Measurements from ENCODE around the gene NUP93. TPM values are rescaled to one million over a fixed set of nuclear protein-coding genes. Genes with fewer than 3 reads are reported as not detected.

The NUP93 gene
- total RNA-seq, 3 donors from 2014 or later, result 29.4 to 48.8 (median 32.6) TPM

DNA sequence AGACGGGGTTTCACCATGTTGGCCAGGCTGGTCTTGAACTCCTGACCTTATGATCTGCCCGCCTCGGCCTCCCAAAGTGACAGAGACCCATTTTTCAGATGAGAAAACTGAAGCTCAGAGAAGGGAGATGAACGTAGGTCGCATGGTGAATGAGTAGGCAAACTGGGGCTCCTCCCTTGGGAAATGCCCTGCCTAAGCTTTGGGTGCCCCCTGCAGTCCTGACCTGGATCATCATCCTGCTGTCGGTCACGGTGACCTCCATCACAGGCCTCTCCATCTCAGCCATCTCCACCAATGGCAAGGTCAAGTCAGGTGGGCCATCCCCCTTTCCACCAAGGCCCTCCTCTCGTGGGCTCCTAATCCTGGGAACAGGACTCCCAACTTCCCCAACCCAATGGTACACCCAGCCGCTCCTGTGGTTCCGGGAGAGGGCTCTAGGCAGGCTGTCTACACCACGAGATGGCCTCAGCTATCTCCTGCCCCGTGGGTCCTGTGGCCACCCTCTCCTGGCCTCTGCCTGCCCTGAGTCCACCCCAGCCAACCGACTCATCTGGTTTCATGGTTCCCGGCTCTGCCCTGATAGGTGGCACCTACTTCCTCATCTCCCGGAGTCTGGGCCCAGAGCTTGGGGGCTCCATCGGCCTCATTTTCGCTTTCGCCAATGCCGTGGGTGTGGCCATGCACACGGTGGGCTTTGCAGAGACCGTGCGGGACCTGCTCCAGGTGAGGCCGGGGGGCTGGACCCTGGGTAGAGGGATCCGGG lies 139.8 kb downstream of the NUP93 start:
- Histone ChIP-seq H3K27ac (no peak overlapping the region), H3K4me3 (no peak overlapping the region), H3K36me3 (no peaks in the 10 kb centered on the region), H3K27me3 (no peaks in the 10 kb centered on the region), H3K4me1 (no peaks in the 10 kb centered on the region), H3K9me3 (no peaks in the 10 kb centered on the region)
- TF ChIP-seq POLR2AphosphoS5 (IDR thresholded peaks at IDR 0.05) (no peak), POLR2A (IDR thresholded peaks at IDR 0.05) (no peak)
- TF ChIP-seq, protein P1, sequence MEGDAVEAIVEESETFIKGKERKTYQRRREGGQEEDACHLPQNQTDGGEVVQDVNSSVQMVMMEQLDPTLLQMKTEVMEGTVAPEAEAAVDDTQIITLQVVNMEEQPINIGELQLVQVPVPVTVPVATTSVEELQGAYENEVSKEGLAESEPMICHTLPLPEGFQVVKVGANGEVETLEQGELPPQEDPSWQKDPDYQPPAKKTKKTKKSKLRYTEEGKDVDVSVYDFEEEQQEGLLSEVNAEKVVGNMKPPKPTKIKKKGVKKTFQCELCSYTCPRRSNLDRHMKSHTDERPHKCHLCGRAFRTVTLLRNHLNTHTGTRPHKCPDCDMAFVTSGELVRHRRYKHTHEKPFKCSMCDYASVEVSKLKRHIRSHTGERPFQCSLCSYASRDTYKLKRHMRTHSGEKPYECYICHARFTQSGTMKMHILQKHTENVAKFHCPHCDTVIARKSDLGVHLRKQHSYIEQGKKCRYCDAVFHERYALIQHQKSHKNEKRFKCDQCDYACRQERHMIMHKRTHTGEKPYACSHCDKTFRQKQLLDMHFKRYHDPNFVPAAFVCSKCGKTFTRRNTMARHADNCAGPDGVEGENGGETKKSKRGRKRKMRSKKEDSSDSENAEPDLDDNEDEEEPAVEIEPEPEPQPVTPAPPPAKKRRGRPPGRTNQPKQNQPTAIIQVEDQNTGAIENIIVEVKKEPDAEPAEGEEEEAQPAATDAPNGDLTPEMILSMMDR (IDR thresholded peaks at IDR 0.05), result no peak
- DNase-seq (ENCODE audit: low spot score in 2 of 2), result no peak
- intact Hi-C loops (cut with DNase I; ENCODE audit: low total_unique reads), result loop anchor here (2.0 kb wide), 1 partner anchor 61 kb away; no protein-coding TSS in a partner anchor

DNA sequence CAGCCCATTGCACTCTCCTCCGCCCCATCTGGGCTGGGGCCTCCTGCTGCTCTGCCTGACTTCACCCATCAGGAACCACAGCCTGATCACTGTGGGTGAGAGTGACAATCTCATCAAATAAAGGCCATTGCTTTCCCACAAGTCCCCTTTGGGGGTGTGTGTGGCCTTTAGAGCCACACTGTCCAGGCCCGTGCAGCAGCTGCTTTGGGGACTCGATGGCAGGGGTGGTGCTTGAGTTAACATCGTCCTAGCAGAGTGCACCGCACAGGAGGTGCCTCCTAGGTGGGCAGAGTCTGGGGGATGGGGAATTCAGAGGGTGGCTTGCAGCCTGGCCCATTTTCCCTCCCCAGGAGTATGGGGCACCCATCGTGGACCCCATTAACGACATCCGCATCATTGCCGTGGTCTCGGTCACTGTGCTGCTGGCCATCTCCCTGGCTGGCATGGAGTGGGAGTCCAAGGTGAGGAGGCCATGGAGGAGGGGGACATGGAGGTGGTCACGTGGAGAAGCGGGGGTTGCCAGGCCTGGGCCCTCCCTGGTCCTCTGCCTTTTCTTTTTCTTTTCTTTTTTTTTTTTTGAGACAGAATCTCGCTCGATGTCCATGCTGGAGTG lies 140.5 kb downstream of the NUP93 start:
- DNase-seq (ENCODE audit: low spot score in 2 of 2), result no peak
- no peaks in the 10 kb centered on the region for H3K9me3 ChIP-seq
- no peaks in the 10 kb centered on the region for H3K36me3 ChIP-seq
- no peak overlapping the region for H3K4me3 ChIP-seq
- no peaks in the 10 kb centered on the region for H3K4me1 ChIP-seq
- TF ChIP-seq POLR2A (IDR thresholded peaks at IDR 0.05) (no peak), POLR2AphosphoS5 (IDR thresholded peaks at IDR 0.05) (no peak)
- TF ChIP-seq, protein P1 (IDR thresholded peaks at IDR 0.05), result no peak
- H3K27me3 ChIP-seq, result no peaks in the 10 kb centered on the region
- intact Hi-C loops (cut with DNase I; ENCODE audit: low total_unique reads), result no loop called here
- no peak overlapping the region for H3K27ac ChIP-seq

DNA sequence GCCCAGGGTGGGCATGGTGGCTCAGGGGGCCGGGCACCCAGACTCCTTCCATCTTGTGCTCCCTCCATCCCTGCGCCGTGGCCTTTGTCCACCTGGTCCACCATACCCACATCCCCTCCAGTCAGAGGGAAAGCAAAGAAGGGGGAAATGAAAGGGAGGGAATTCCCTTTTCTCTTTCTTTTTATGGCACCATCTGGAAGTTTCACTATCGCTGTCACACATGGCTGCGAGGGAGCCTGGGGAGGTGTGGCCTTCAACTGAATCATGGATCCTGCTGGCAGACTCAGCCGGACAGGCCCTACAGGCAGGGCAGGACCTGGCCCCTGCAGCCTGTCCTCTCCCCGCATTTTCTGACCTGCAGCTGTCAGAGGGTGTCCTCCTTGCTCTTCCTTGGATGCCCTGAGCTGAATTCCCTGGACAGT lies 141.3 kb downstream of the NUP93 start:
- Histone ChIP-seq H3K27ac (no peak overlapping the region), H3K36me3 (no peaks in the 10 kb centered on the region), H3K4me1 (no peaks in the 10 kb centered on the region), H3K9me3 (no peaks in the 10 kb centered on the region), H3K27me3 (no peaks in the 10 kb centered on the region), H3K4me3 (no peak overlapping the region)
- DNase-seq (ENCODE audit: low spot score in 2 of 2), result no peak
- intact Hi-C loops (cut with DNase I; ENCODE audit: low total_unique reads), result no loop called here
- TF ChIP-seq, protein P1 (IDR thresholded peaks at IDR 0.05), result no peak
- TF ChIP-seq POLR2AphosphoS5 (IDR thresholded peaks at IDR 0.05) (no peak), POLR2A (IDR thresholded peaks at IDR 0.05) (no peak)

DNA sequence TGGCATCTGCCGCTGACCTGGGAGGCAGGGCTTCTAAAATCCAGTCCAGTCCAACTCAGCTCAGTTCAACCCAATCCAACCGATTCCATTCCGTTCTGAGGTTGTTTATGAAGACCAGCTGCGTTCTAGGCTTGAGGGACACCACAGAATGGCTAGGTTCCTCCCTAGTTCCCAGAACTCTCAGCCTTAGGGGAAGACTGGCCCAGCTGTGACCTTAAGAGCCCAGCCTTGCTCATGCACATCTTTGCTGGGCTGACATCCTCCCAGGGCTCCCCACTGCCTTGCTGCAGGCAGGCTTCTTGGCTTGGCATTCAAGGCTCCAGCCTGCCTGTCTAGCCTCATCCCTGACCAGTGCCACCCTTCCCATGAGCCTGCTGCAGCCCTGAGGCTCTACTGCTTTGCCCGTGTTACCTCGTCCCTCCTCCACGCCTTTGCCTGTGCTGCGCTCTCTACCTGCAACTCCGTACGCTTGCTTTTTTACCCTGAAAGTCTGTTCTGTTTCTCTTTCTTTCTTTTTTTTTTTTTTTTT lies 143.0 kb downstream of the NUP93 start:
- Histone ChIP-seq H3K9me3 (no peaks in the 10 kb centered on the region), H3K27ac (no peak overlapping the region), H3K27me3 (no peaks in the 10 kb centered on the region), H3K36me3 (no peaks in the 10 kb centered on the region), H3K4me3 (no peak overlapping the region), H3K4me1 (no peaks in the 10 kb centered on the region)
- TF ChIP-seq, protein P1 (IDR thresholded peaks at IDR 0.05), result no peak
- TF ChIP-seq POLR2A (IDR thresholded peaks at IDR 0.05) (no peak), POLR2AphosphoS5 (IDR thresholded peaks at IDR 0.05) (no peak)
- intact Hi-C loops (cut with DNase I; ENCODE audit: low total_unique reads), result no loop called here
- DNase-seq (ENCODE audit: low spot score in 2 of 2), result no peak

DNA sequence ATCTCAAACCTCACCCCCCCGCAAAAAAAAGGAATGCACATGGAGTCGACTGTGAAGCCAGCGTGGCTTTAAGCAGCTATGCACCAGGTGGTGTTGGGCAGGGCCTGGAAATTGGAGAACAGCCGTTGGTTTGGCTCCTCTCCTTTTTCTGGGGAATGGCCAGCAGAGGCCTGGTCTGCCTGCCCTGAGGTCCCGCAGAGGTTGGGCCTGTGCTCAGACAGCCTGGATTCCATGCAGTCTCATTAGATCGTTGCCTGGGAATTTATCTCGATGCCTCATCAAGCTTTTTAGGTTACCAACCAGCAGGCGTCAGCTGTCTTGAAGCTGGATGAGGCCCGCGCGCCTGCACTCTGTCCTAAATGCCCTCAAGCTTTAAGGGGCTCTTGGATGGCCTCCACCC lies 144.9 kb downstream of the NUP93 start:
- DNase-seq (ENCODE audit: low spot score in 2 of 2), result peak in 1 of 2 donors; percentile 74
- Histone ChIP-seq H3K27me3 (no peaks in the 10 kb centered on the region), H3K27ac (no peak overlapping the region), H3K4me1 (no peaks in the 10 kb centered on the region), H3K4me3 (no peak overlapping the region), H3K9me3 (no peaks in the 10 kb centered on the region), H3K36me3 (no peaks in the 10 kb centered on the region)
- intact Hi-C loops (cut with DNase I; ENCODE audit: low total_unique reads), result loop anchor here (5.0 kb wide), 1 partner anchor 198 kb away; no protein-coding TSS in a partner anchor
- TF ChIP-seq, protein P1 (IDR thresholded peaks at IDR 0.05), result peak in 1 of 3 donors; percentile 11
- no peak for TF ChIP-seq POLR2A (IDR thresholded peaks at IDR 0.05)
